ENCODE results near the gene BAZ2B. TPM values are rescaled to one million over a fixed set of nuclear protein-coding genes. Genes with fewer than 3 reads are reported as not detected.
A peak's percentile ranks its signal among the peaks of the same experiment; 100 is the strongest.

BAZ2B gene
- total RNA-seq, 2 experiments from 2014 or later, result 7.4 to 8.5 TPM

- ATAC-seq (no peak), DNase-seq (no peak)
- Mint-ChIP-seq H3K36me3 (ENCODE audit: low read depth) (no peaks in the 10 kb centered on the region), H3K4me1 (ENCODE audit: low read depth) (no peaks in the 10 kb centered on the region), H3K27ac (no peak overlapping the region), H3K9me3 (ENCODE audit: insufficient read depth) (no peaks in the 10 kb centered on the region), H3K4me3 (no peak overlapping the region), H3K27me3 (ENCODE audit: low read depth) (peaks cover 5% of the 10 kb centered on the region)
- POLR2A ChIA-PET, result no interaction called here
- CTCF ChIA-PET, result no interaction called here
These were observed 315.8 kb downstream of the BAZ2B start for GRCh38 chr2:159300586-159300985.

- Mint-ChIP-seq H3K4me3 (no peak overlapping the region), H3K27me3 (ENCODE audit: low read depth) (peaks cover 5% of the 10 kb centered on the region), H3K36me3 (ENCODE audit: low read depth) (no peaks in the 10 kb centered on the region), H3K27ac (no peak overlapping the region), H3K4me1 (ENCODE audit: low read depth) (no peaks in the 10 kb centered on the region), H3K9me3 (ENCODE audit: insufficient read depth) (no peaks in the 10 kb centered on the region)
- ChIA-PET CTCF (no interaction called here), POLR2A (no interaction called here)
- DNase-seq, result no peak
- ATAC-seq, result no peak
These were observed 317.4 kb downstream of the BAZ2B start for GRCh38 chr2:159298967-159299366.

DNA sequence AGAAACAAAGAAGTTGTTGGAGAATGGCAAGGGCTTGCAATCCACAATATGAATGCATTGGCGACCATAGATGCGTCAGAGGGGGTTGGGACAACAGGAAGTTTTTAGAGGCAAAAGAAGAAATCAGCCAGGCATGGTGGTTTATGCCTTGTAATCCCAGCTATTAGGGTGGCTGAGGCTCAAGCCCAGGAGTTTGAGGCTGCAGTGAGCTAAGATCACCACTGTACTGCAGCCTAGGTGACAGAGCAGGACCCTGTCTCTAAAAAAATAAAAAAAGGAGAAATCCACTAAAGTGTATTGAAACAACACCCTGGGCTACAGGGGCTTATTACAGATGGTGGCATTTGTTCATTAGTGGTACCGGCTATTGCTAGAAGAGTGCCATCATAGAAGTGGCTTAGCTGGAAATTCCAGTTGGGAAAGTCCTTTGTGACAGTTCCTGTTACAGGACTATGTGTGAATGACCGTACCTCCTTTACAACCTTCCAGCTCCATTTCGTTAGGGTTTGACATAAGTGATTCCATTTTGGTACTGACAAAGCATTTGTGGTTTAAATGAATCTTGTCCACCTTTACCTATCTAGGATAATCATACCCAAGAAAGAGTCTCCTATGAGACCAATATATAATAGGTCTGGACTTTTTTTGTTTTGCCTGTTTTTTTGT lies 319.2 kb downstream of the BAZ2B start:
- no peak for DNase-seq
- CTCF ChIA-PET, result no interaction called here
- Mint-ChIP-seq H3K9me3 (ENCODE audit: insufficient read depth) (no peaks in the 10 kb centered on the region), H3K27me3 (ENCODE audit: low read depth) (peaks cover 5% of the 10 kb centered on the region), H3K4me3 (no peak overlapping the region), H3K36me3 (ENCODE audit: low read depth) (no peaks in the 10 kb centered on the region), H3K27ac (no peak overlapping the region), H3K4me1 (ENCODE audit: low read depth) (no peaks in the 10 kb centered on the region)
- no peak for ATAC-seq
- POLR2A ChIA-PET, result interaction anchor here (1.3 kb wide), 1 partner anchor 10 kb away, joined by 3 read pairs; the partner anchor contains the start of gene WDSUB1

DNA sequence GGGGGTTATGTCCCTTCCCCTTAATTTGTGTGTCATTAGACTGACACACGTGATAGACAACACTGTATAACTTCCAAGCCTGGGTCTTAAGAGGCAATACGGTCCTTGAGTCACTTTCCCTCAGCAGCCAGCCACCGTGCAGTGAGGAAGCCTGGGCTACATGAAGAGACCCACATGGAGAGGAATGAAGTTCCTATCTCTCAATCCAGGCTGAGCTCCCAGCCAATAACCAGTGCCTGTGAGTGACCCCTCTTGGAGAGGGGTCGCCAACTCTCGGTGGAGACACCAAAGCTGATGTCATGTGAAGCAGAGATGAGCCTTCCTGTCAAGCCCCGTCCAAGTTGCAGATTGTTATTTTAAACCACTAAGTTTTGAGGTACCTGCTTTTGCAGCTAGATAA lies 324.2 kb downstream of the BAZ2B start:
- Mint-ChIP-seq H3K36me3 (ENCODE audit: low read depth) (no peaks in the 10 kb centered on the region), H3K27me3 (ENCODE audit: low read depth) (no peaks in the 10 kb centered on the region), H3K27ac (no peak overlapping the region), H3K9me3 (ENCODE audit: insufficient read depth) (no peaks in the 10 kb centered on the region), H3K4me1 (ENCODE audit: low read depth) (peaks cover 14% of the 10 kb centered on the region), H3K4me3 (no peak overlapping the region)
- no peak for ATAC-seq
- ChIA-PET CTCF (no interaction called here), POLR2A (no interaction called here)
- DNase-seq, result no peak

DNA sequence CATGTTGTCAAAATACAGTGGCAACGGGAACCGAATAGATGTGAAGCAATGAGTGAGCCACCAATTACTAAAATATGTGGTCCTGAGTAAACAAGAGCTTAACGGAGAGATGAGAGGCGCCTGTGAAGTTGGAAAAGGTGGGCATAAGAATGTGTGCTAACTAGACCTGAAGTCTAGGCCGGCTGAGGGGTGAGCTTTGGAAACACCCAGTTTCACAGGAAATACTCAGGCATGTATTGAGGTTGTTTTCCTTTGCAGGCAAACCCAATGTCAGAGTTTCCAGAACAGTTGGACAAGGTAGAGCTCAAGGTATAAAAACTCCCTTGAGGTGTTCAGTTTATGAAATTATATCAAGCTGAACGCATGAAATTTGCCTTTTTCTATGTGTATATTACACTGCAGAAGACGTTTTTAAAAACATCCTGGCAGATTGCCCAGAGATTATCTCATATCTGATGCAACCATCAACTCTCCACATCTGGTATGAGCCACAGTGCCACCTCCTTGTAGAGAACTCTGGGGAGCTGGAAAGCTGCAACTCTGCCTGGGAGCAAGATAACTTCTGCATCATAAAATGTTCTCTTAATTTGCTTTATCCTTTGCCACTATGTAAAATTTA lies 325.9 kb downstream of the BAZ2B start:
- Mint-ChIP-seq H3K9me3 (ENCODE audit: insufficient read depth) (no peaks in the 10 kb centered on the region), H3K36me3 (ENCODE audit: low read depth) (no peaks in the 10 kb centered on the region), H3K27me3 (ENCODE audit: low read depth) (no peaks in the 10 kb centered on the region), H3K27ac (peak overlapping the region; percentile 5), H3K4me1 (ENCODE audit: low read depth) (peaks cover 19% of the 10 kb centered on the region), H3K4me3 (no peak overlapping the region)
- DNase-seq (peak; percentile 43), ATAC-seq (no peak)
- ChIA-PET POLR2A (interaction anchor here (1.1 kb wide), 1 partner anchor 55 kb away, joined by 4 read pairs; no protein-coding TSS in a partner anchor), CTCF (interaction anchor here (0.8 kb wide), 1 partner anchor 157 kb away, joined by 3 read pairs; no protein-coding TSS in a partner anchor)

- ChIA-PET POLR2A (interaction anchor here (0.6 to 0.7 kb wide), 2 partner anchors 51 to 424 kb away, joined by 3 to 5 read pairs; partner anchors contain the start of gene MARCHF7), CTCF (interaction anchor here (0.6 to 1.8 kb wide), 4 partner anchors 53 to 1128 kb away, joined by 3 to 4 read pairs (median 3); no protein-coding TSS in a partner anchor)
- Mint-ChIP-seq H3K36me3 (ENCODE audit: low read depth) (no peaks in the 10 kb centered on the region), H3K27me3 (ENCODE audit: low read depth) (no peaks in the 10 kb centered on the region), H3K4me1 (ENCODE audit: low read depth) (peaks cover 23% of the 10 kb centered on the region), H3K9me3 (ENCODE audit: insufficient read depth) (no peaks in the 10 kb centered on the region), H3K27ac (no peak overlapping the region), H3K4me3 (no peak overlapping the region)
- ATAC-seq, result no peak
- no peak for DNase-seq
These were observed 328.6 kb downstream of the BAZ2B start for GRCh38 chr2:159287733-159288132.

DNA sequence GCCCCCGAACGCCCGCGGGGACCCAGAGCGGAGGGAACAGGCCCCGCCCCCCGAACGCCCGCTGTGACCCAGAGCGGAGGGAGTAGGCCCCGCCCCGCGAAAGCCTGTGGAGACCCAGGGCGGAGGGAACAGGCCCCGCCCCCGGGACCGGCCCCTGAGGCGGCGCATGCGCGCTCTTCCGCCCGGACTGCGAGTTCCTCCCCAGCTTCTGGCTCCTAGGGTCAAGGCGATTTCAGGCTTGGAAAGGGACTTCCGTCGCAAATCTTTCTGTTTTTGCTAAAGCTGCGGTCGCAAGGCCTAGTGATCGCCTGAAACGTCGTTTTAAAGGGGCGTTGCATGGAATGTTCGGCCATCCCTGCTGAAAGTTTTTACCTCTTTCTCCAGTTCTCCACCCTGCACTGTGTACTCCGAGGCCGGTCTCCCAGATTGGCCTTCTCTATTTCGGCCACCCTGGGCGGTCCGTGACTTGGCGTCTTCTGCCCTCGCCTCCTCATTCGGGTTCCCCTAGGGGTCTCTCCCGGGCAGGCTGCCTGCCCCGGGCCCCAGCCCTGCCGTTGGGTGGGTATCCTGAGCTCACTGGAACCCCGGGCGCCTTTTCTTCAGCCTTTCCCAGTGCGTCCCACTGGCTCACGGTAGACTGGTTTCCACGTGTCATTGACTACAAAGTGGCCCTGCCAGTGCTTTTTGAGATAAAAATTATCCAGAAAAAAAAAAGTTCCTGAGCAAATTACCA lies 329.5 kb downstream of the BAZ2B start:
- Mint-ChIP-seq H3K27ac (peak overlapping the region; percentile 85), H3K9me3 (ENCODE audit: insufficient read depth) (no peaks in the 10 kb centered on the region), H3K36me3 (ENCODE audit: low read depth) (no peaks in the 10 kb centered on the region), H3K27me3 (ENCODE audit: low read depth) (no peaks in the 10 kb centered on the region), H3K4me1 (ENCODE audit: low read depth) (peaks cover 23% of the 10 kb centered on the region), H3K4me3 (peak overlapping the region; percentile 85)
- CTCF ChIA-PET, result interaction anchor here (0.6 to 1.8 kb wide), 4 partner anchors 54 to 1127 kb away, joined by 3 to 4 read pairs (median 3); no protein-coding TSS in a partner anchor
- POLR2A ChIA-PET, result interaction anchor here (0.6 to 2.1 kb wide), 7 partner anchors 10 to 617 kb away, joined by 3 to 14 read pairs (median 3); partner anchors contain the start of gene MARCHF7
- peak; percentile 97 for DNase-seq
- peak; percentile 99 for ATAC-seq

DNA sequence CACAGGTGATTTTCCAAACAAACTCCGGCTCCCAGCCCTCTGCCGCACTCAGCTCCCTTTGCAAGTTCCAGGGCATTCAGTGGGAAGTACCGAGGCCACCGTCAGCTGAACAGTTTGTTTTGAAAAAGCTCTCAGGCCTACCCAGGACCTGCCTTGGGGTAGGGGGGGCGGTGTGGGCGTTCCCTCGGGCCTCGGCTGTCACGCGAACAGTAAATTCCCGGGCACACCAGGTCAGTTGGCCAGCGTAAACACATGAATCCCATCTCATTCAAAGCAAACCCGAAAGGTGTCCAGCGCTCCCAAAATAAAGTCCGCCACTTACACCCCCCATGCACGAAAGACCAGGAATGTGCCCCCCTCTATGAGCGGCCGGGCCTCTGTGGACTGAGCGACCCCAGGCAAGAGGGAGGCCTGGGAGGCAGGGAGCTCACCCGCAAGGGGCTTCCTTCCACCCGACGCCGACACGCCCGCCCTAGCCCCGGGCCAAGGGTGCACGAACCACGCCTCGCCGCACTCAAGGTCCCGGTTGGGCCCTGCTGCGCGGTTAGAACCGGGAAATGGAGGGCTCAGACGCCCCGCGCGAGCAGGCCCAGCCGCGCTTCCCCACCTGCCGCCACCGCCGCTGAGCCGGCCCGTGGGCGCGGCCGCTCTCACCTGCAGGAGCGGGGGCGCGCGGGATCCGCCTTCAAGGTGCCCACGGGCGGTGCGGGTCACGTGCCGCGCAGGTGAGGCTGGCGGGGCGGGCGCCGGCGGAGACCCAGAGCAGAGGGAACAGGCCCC lies 330.2 kb downstream of the BAZ2B start, which contains the start of gene WDSUB1:
Gene WDSUB1, minus strand, starts transcription at position 775 of the 780 bp plus-strand sequence. CDS start 3,634 bp downstream, outside the sequence.
- H3K4me3 Mint-ChIP-seq, result peak within 1 kb of the TSS; percentile 85
- ChIA-PET POLR2A (interaction anchor here (0.6 to 2.1 kb wide), 5 partner anchors 11 to 618 kb away, joined by 3 to 14 read pairs (median 3); partner anchors contain the start of genes LY75 and MARCHF7), CTCF (interaction anchor here (1.8 kb wide), 1 partner anchor 426 kb away, joined by 4 read pairs; no protein-coding TSS in a partner anchor)
- peak; percentile 29 for DNase-seq
- peaks cover 4% of the 10 kb centered on the region for H3K36me3 Mint-ChIP-seq (ENCODE audit: low read depth)
- H3K9me3 Mint-ChIP-seq (ENCODE audit: insufficient read depth), result no peaks in the 10 kb centered on the region
- ATAC-seq, result no peak
- peak within 1 kb of the TSS; percentile 85 for H3K27ac Mint-ChIP-seq
- H3K4me1 Mint-ChIP-seq (ENCODE audit: low read depth), result peaks cover 23% of the 10 kb centered on the region
- no peaks in the 10 kb centered on the region for H3K27me3 Mint-ChIP-seq (ENCODE audit: low read depth)

DNA sequence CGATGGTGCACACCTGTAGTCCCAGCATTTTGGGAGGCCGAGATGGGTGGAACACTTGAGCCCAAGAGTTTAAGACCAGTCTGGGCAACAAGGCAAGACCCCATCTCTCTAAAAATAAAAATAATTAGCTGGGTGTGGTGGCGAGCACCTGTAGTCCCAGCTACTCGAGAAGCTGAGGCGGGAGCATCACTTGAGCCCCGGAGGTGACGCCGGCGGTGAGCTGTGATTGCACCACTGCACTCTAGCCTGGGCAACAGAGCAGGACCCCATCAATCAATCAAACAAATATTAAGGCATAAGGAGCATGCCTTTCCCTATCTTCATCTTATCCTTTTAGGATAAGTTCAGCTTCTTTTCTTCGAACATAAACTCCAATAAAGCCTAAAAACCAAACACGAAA lies 330.9 kb downstream of the BAZ2B start:
- H3K4me3 Mint-ChIP-seq, result peak overlapping the region; percentile 85
- peaks cover 4% of the 10 kb centered on the region for H3K36me3 Mint-ChIP-seq (ENCODE audit: low read depth)
- H3K27ac Mint-ChIP-seq, result peak overlapping the region; percentile 3
- ATAC-seq (no peak), DNase-seq (no peak)
- H3K4me1 Mint-ChIP-seq (ENCODE audit: low read depth), result peaks cover 17% of the 10 kb centered on the region
- POLR2A ChIA-PET, result interaction anchor here (0.6 to 2.1 kb wide), 2 partner anchors 427 to 619 kb away, joined by 3 to 14 read pairs; partner anchors contain the start of genes LY75 and MARCHF7
- H3K27me3 Mint-ChIP-seq (ENCODE audit: low read depth), result no peaks in the 10 kb centered on the region
- CTCF ChIA-PET, result no interaction called here
- H3K9me3 Mint-ChIP-seq (ENCODE audit: insufficient read depth), result no peaks in the 10 kb centered on the region

GRCh38 chr2:159283529-159283928 lies 332.8 kb downstream of the BAZ2B start:
- H3K9me3 Mint-ChIP-seq (ENCODE audit: insufficient read depth), result no peaks in the 10 kb centered on the region
- peaks cover 13% of the 10 kb centered on the region for H3K4me1 Mint-ChIP-seq (ENCODE audit: low read depth)
- ChIA-PET POLR2A (no interaction called here), CTCF (no interaction called here)
- no peak for DNase-seq
- ATAC-seq, result no peak
- no peak overlapping the region for H3K27ac Mint-ChIP-seq
- H3K36me3 Mint-ChIP-seq (ENCODE audit: low read depth), result peaks cover 4% of the 10 kb centered on the region
- no peaks in the 10 kb centered on the region for H3K27me3 Mint-ChIP-seq (ENCODE audit: low read depth)
- no peak overlapping the region for H3K4me3 Mint-ChIP-seq

DNA sequence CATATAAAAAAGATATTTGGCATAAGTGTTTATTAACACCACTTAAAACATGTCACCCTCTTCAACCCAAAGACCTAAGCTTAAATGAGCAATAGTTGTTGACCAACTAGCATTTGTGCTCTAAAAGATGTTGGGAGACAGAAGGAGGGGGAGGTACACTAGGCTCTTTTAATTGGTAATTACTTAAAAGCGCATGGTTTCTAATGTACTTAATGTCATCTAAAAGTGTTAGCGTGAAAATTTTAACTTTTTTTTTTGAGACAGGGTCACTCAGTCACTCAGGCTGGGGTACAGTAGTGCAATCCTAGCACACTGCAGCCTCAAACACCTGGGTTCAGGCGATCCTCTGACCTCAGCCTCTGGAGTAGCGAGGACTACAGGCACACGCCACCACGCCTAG lies 335.3 kb downstream of the BAZ2B start:
- POLR2A ChIA-PET, result no interaction called here
- DNase-seq (no peak), ATAC-seq (no peak)
- Mint-ChIP-seq H3K9me3 (ENCODE audit: insufficient read depth) (no peaks in the 10 kb centered on the region), H3K4me3 (no peak overlapping the region), H3K36me3 (ENCODE audit: low read depth) (peaks cover 4% of the 10 kb centered on the region), H3K27me3 (ENCODE audit: low read depth) (no peaks in the 10 kb centered on the region), H3K4me1 (ENCODE audit: low read depth) (peaks cover 8% of the 10 kb centered on the region), H3K27ac (no peak overlapping the region)
- CTCF ChIA-PET, result no interaction called here
